ENCODE results near the gene FOXO3.

DNA sequence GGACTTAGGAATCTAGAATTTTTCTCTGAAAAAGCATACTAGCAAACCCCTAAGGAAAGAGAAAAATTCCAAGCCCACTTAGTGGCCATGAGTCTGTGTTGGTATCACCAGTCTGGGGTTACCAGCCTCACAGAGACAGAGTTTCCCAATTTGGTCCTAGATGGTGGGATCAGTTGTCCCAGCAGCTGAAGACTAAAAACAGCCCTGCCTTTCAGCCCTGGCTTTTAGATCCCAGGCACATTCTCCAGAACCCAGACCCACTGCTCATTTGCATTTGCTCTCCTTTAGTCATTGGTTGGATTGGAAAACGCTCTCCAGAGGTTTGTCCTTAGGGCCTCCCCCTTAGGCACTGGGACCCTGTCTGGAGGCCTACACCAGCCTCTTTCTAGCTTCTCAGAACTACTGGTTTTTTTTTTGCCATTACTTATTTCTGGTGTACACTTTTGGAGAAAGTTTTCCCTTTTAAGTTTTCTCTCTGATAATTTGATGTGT lies 39.1 kb upstream of the FOXO3 start:
- TF ChIP-seq POLR2AphosphoS5 (IDR thresholded peaks at IDR 0.05; ENCODE audit: insufficient read depth, low read depth, low read length) (no peak), POLR2A (IDR thresholded peaks at IDR 0.05; ENCODE audit: low read depth, low read length) (no peak)
- TF ChIP-seq, protein P1, sequence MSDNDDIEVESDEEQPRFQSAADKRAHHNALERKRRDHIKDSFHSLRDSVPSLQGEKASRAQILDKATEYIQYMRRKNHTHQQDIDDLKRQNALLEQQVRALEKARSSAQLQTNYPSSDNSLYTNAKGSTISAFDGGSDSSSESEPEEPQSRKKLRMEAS (IDR thresholded peaks at IDR 0.05; ENCODE audit: insufficient read depth, insufficient read length): no peak
